ENCODE data around the gene POC1A.
A peak's percentile ranks its signal among the peaks of the same experiment; 100 is the strongest.

Gene POC1A

DNA sequence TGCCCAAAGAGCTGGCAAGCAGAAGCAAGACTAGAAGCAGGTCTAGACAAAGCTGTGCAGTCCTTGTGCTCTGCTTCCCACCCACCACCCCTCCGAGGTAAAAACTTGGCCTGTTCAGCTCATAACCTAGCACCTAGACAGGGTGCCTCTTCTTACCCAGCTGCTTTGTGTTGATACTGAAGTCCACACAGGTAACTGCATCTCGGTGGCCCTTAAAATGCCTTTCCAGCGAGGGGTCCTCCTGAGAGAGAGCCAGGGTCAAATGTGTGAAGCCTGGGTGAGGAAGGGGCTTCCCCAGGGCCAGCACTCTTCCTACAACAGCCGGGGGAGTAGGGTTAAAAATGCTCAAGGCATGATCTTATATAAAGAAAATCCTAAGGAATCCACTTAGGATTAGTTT is 3.4 kb downstream of the POC1A start:
- no peak for DNase-seq

DNA sequence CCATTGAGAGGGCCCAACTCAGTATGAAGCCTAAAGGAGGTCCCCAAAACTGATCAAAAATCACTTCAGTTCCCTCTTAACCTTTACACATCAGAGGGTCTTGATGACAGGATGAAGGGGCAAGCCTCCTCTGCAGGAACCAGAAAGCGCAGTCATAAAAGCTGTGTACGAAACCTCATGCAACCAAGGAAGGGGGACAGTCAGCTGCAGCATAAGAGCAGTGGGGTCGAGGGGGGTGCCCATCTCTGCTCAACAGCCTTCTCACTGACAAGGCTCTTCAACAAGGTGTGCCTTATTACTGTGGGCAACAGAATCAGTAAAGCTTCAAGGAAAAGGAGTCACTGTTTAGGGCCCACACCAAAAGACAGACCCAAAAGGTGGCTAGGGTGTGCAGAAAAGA is 3.9 kb downstream of the POC1A start:
- no peak for DNase-seq

- DNase-seq = no peak
Measured at GRCh38 chr3:52149726-52150125, 4.5 kb downstream of the POC1A start.

GRCh38 chr3:52149021-52149420 is 5.2 kb downstream of the POC1A start:
- DNase-seq = no peak

- no peak for DNase-seq
Measured at GRCh38 chr3:52147804-52148203, 6.4 kb downstream of the POC1A start.

GRCh38 chr3:52146811-52147210 is 7.4 kb downstream of the POC1A start:
- no peak for DNase-seq

GRCh38 chr3:52146189-52146588 is 8.0 kb downstream of the POC1A start:
- DNase-seq = no peak

- no peak for DNase-seq
Measured at GRCh38 chr3:52145736-52146110, 8.5 kb downstream of the POC1A start.

DNA sequence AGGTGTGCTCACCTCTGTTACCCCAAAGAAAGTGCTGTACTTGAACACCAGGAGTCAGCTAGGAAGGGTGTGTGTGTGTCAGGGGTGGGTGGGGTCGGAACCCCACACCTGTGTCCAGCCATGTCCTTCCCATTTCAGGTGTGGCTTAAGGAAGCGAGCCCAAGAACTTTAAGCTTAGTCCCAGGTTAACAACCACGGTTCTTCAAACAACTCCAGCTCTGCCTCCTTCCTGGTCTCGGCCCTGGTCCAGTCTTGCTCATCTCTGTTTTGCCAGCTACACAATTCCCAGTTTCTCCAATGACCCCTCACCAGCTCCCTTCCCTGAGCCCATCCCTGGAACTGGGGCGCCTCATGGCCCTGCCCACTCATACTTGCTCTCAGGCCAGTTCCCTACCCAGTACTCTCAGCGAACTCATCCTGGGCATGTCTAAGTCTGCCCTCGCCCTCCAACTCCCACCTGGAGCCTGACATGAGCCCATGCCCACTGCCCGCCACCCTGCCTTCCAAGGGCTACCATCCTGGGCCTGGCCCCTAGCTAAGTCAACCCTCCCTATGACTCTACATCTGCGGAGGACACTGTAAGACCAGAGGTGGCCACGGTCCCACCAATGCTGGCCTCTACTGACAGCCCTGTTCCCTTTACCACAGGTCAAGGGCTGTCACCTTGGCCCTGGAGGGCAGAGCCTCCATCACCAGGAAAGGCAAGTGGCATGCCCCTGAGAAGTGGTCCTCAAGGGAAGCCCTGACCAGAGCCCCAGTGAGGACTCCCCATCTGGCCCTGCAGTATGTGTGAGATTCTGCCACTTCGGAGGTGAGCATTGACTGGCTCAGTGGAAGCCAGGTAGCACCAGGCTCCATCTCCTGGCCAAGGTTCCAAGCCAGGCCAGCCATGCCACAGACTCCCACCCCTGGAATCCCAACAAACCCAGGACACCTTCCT is 9.2 kb downstream of the POC1A start:
- DNase-seq = no peak

DNA sequence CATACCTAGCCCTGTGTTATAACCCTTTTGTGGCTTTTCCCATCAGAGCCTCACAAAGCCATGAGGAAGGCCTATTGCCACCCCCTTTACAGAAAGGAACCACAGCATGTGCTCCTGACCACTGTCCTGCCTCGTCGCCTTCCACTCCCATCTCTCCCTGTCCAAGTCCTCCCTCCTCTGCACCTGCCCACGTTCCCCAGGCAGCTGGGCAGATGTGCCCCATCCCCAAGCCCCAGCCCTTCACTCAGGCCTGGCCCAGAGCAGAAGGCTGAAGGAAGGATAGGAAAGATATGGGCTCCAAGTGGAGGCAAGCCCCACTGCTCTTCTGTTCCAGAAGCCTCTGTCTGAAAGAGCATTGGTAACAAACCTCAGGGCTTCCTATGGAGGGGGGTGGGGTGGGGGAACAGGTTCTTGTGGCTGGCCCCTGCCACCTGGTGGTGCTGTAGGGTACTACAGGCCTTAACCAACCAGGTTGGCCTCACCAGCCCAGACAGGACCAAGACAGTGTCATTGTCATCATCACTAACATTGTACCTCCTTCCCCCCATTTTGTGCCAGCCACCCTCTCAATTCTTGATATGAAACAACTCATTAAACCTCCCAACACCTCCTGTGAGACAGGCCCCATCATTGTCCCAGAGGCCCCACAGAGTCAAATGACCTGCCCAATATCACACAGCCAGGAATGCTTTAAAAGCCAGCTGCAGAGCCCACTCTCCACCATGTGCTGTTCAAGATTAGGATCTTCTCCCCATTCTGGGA is 10.0 kb downstream of the POC1A start:
- DNase-seq = peak; percentile 82

DNA sequence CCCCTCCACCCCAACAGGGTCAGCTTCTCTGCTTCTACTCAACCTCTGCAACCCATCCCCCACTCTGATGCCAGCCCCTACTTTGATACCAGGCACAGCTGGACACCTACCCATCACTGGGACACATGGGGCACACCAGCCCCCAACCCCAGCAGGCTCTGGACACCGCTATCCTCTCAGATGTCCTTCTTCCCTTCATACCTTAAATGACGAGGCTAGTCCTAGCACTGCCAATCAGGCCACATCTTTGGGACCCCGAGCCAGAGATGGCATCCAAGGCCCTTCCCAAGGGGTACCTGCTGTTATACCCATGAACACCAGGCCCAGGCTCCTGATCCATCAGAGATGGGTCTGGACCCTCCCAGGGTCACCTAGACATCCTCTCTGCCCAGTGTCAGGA is 10.6 kb downstream of the POC1A start:
- DNase-seq = no peak

- no peak for DNase-seq
Measured at GRCh38 chr3:52143156-52143555, 11.1 kb downstream of the POC1A start.

GRCh38 chr3:52141751-52142150 is 12.5 kb downstream of the POC1A start:
- no peak for DNase-seq

GRCh38 chr3:52140769-52141168 is 13.5 kb downstream of the POC1A start:
- DNase-seq = no peak

DNA sequence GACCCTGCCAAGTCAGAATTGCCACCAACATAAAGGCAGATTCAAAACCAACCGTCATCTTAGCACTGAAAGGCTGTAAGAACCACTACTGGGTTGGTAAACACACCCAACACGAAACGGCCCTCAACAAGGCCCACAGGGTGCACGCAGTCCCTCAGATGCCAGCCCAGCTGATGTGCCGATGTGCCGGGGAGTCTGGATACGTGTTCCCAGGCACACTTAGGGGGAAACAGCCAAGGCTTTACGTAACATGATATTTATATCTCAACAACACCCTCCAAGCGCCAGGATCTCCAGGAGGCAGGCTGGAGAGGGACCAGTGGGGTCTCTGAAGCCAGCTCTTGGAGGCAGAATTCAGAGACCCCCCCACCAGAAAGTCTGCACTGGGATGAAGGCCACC is 14.2 kb downstream of the POC1A start:
- no peak for DNase-seq

- DNase-seq = no peak
Measured at GRCh38 chr3:52137311-52137710, 16.9 kb downstream of the POC1A start.

DNA sequence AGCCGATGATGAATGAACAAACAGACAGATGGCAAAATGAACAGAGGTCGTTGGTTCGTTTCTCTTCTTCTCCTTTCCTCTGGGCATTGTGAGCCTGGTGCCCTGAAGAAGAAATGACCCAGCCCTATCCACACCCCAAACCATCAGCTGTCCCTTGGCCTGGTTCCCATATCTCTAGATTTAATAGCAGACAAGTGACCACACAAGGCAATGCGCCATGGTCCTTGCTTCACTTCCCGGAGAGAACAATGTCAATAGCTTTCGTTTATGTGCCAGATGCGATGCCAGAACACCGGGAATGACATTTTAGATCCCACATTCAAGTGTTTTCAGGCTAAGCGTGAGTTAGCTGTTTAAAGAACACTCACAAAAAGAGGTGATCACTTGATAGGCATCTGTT is 17.7 kb downstream of the POC1A start:
- no peak for DNase-seq

GRCh38 chr3:52135332-52135731 is 18.9 kb downstream of the POC1A start:
- DNase-seq = no peak

DNA sequence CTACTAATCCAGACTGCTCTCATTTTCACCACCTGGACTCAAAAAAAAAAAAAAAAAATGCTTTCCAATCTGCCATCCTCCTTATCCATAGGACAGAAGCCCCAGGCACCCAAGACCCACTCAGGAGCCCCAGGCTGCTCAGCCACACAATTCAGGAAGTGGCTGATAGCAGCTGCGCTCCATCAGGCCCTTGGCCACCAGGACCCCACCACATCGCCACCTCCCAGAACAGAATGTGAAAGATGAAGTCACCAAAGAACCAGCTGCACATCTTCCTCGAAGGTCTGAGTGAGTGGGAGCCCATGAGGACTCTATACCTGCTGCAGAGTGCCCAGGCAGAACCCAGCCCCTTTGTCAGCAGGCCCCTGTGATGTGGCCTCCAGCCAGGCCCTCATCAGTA is 19.5 kb downstream of the POC1A start:
- no peak for DNase-seq

DNA sequence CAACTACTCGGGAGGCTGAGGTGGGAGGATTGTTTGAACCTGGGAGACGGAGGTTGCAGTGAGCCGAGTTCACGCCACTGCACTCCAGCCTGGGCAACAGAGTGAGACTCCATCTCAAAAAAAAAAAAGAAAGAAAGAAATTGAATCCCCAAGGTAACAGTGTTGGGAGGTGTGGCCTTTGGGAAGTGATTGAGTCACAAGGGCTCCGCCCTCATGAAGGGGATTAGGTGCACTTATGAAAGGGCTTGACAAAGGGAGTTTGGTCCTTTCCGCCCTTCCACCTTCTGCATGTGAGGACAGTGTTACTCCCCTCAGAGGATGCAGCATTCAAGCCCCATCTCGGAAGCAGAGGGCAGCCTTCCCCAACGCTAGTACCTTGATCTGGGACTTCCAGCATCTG is 21.3 kb downstream of the POC1A start:
- DNase-seq = no peak

- DNase-seq = no peak
Measured at GRCh38 chr3:52132041-52132440, 22.2 kb downstream of the POC1A start.

- no peak for DNase-seq
Measured at GRCh38 chr3:52130966-52131622, 23.1 kb downstream of the POC1A start.

DNA sequence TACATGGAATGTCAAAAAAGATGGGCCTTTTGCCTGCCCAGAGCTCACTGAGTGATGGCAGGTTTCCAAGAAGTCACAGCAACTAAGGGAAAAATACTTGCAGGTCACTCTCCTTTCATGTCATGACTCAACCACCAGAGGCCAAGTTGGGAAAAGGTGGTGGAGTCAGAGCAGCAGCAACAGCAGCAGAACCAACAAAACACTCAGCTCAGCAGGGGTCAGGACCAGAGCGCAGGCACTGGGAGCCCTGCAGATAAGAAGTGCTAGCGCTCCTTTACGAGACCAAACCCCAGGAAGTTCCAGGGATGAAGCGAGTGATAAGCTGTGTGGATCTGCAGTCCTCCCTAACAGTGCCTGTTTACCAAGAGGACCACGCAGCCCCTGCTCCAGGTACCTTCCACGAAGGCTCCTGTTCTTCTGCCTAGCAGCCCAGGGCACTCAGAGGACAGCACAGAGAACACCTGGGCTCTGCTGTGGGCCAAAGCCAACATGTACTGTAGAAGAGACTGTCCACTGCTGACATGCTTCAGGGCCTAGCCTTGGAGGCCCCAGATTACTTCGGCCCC is 26.0 kb downstream of the POC1A start:
- no peak for DNase-seq

All from activated CD4-positive, CD25-positive, alpha-beta regulatory T cell treated with anti-CD3 and anti-CD28 coated beads, Interleukin-2, amount 50 U/mL, for 72 hours (primary cell).